ENCODE results near the gene ADCY3.

- TF ChIP-seq POLR2A (IDR thresholded peaks at IDR 0.05) (no peak), CTCF (IDR thresholded peaks at IDR 0.05) (no peak), POLR2AphosphoS5 (IDR thresholded peaks at IDR 0.05) (no peak)
Observed at GRCh38 chr2:24870891-24871705, 48.9 kb downstream of the ADCY3 start.
